Activated naive CD8-positive, alpha-beta T cell treated with anti-CD3 and anti-CD28 coated beads, Interleukin-2, amount 10 ng/mL, durations not matched to agents 7 days and 5 days (primary cell): Measurements from ENCODE around the gene RAET1E. TPM values are rescaled to one million over a fixed set of nuclear protein-coding genes. Genes with fewer than 3 reads are reported as not detected.
"Not testable (repeated sequence)": the region's sequence is repeated elsewhere in the genome, so short reads cannot be mapped to it uniquely, and the experiment has no call there.

Source experiments
- ATAC-seq: fragments of 150-1000 bp; cut with Tn5 transposase; one replicate; pipeline ENCODE4 v1.10.0; 2021; ENCODE audit warnings: low read depth, moderate library complexity
- POLR2A ChIA-PET: fragments of 350-600 bp; sonication (Branson Sonifier 250); formaldehyde crosslinking; loops from one replicate; lab custom pipeline; 2021; ENCODE audit warnings: antibody characterized with exemption; lab: Charles Lee
- DNase-seq: peaks from one replicate; pipeline ENCODE4 v3.0.0; 2021
- H3K27ac Mint-ChIP-seq: one replicate; pipeline ENCODE4 v1.8.0; 2022; ENCODE audit warnings: mild to moderate bottlenecking, mixed read lengths
- H3K27me3 Mint-ChIP-seq: one replicate; pipeline ENCODE4 v1.8.0; 2022; ENCODE audit warnings: mild to moderate bottlenecking, moderate library complexity, mixed read lengths
- H3K36me3 Mint-ChIP-seq: one replicate; pipeline ENCODE4 v1.8.0; 2021; ENCODE audit warnings: mild to moderate bottlenecking, mixed read lengths
- H3K4me1 Mint-ChIP-seq: one replicate; pipeline ENCODE4 v1.8.0; 2021; ENCODE audit warnings: mixed read lengths
- H3K4me3 Mint-ChIP-seq: one replicate; pipeline ENCODE4 v1.8.0; 2022; ENCODE audit warnings: mild to moderate bottlenecking, moderate library complexity, mixed read lengths
- H3K9me3 Mint-ChIP-seq: one replicate; pipeline ENCODE4 v1.8.0; 2021; ENCODE audit warnings: mixed read lengths
- total RNA-seq, 2 experiments: library from RNA; stranded (reverse); gene quantifications; one replicate each; pipeline ENCODE4 v1.2.3, GENCODE V29; 2021

Gene RAET1E
- total RNA-seq, 2 experiments from 2014 or later = not detected

GRCh38 chr6:149910721-149911151 is 12.8 kb upstream of the RAET1E start:
- no peak overlapping the region for H3K4me3 Mint-ChIP-seq
- ATAC-seq (no peak), DNase-seq (no peak)
- POLR2A ChIA-PET = no interaction called here
- no peak overlapping the region for H3K27ac Mint-ChIP-seq
- peaks cover 31% of the 10 kb centered on the region for H3K27me3 Mint-ChIP-seq
- H3K9me3 Mint-ChIP-seq = peaks cover 8% of the 10 kb centered on the region
- H3K36me3 Mint-ChIP-seq = no peaks in the 10 kb centered on the region
- H3K4me1 Mint-ChIP-seq = no peaks in the 10 kb centered on the region

GRCh38 chr6:149909701-149910470 is 12.0 kb upstream of the RAET1E start:
- Mint-ChIP-seq H3K9me3 (peaks cover 8% of the 10 kb centered on the region), H3K36me3 (no peaks in the 10 kb centered on the region), H3K4me3 (no peak overlapping the region), H3K27ac (no peak overlapping the region), H3K27me3 (peaks cover 28% of the 10 kb centered on the region), H3K4me1 (no peaks in the 10 kb centered on the region)
- DNase-seq (no peak), ATAC-seq (no peak)
- POLR2A ChIA-PET = no interaction called here

- DNase-seq, POLR2A ChIA-PET, H3K4me3 Mint-ChIP-seq, H3K27ac Mint-ChIP-seq, H3K36me3 Mint-ChIP-seq, H3K4me1 Mint-ChIP-seq, ATAC-seq, H3K9me3 Mint-ChIP-seq: not testable (repeated sequence)
- peaks cover 21% of the 10 kb centered on the region for H3K27me3 Mint-ChIP-seq
Measured at GRCh38 chr6:149908480-149908879, 10.6 kb upstream of the RAET1E start.

GRCh38 chr6:149907317-149907716 is 9.4 kb upstream of the RAET1E start:
- DNase-seq = no peak
- Mint-ChIP-seq H3K4me3 (no peak overlapping the region), H3K27me3 (peaks cover 17% of the 10 kb centered on the region), H3K9me3 (peaks cover 8% of the 10 kb centered on the region), H3K27ac (no peak overlapping the region), H3K36me3 (no peaks in the 10 kb centered on the region), H3K4me1 (no peaks in the 10 kb centered on the region)
- no peak for ATAC-seq
- POLR2A ChIA-PET = no interaction called here

GRCh38 chr6:149906405-149906804 is 8.5 kb upstream of the RAET1E start:
- Mint-ChIP-seq H3K4me3 (no peak overlapping the region), H3K27ac (no peak overlapping the region), H3K27me3 (peaks cover 18% of the 10 kb centered on the region), H3K36me3 (no peaks in the 10 kb centered on the region), H3K9me3 (peaks cover 8% of the 10 kb centered on the region), H3K4me1 (no peaks in the 10 kb centered on the region)
- DNase-seq = no peak
- POLR2A ChIA-PET = no interaction called here
- ATAC-seq = no peak

GRCh38 chr6:149905911-149906371 is 8.0 kb upstream of the RAET1E start:
- Mint-ChIP-seq H3K4me1 (no peaks in the 10 kb centered on the region), H3K4me3 (no peak overlapping the region), H3K27ac (no peak overlapping the region), H3K9me3 (peaks cover 8% of the 10 kb centered on the region), H3K27me3 (peaks cover 14% of the 10 kb centered on the region), H3K36me3 (no peaks in the 10 kb centered on the region)
- no peak for DNase-seq
- POLR2A ChIA-PET = no interaction called here
- ATAC-seq = no peak

- no peak overlapping the region for H3K27ac Mint-ChIP-seq
- POLR2A ChIA-PET = no interaction called here
- peaks cover 13% of the 10 kb centered on the region for H3K27me3 Mint-ChIP-seq
- no peaks in the 10 kb centered on the region for H3K4me1 Mint-ChIP-seq
- DNase-seq (no peak), ATAC-seq (no peak)
- H3K36me3 Mint-ChIP-seq = no peaks in the 10 kb centered on the region
- H3K9me3 Mint-ChIP-seq = peaks cover 8% of the 10 kb centered on the region
- H3K4me3 Mint-ChIP-seq = no peak overlapping the region
Measured at GRCh38 chr6:149905371-149905910, 7.5 kb upstream of the RAET1E start.

GRCh38 chr6:149904661-149905370 is 6.9 kb upstream of the RAET1E start:
- no peaks in the 10 kb centered on the region for H3K4me1 Mint-ChIP-seq
- H3K27ac Mint-ChIP-seq = no peak overlapping the region
- POLR2A ChIA-PET = no interaction called here
- peaks cover 13% of the 10 kb centered on the region for H3K27me3 Mint-ChIP-seq
- DNase-seq (no peak), ATAC-seq (no peak)
- H3K36me3 Mint-ChIP-seq = no peaks in the 10 kb centered on the region
- peaks cover 8% of the 10 kb centered on the region for H3K9me3 Mint-ChIP-seq
- H3K4me3 Mint-ChIP-seq = no peak overlapping the region

GRCh38 chr6:149903938-149904611 is 6.2 kb upstream of the RAET1E start:
- Mint-ChIP-seq H3K36me3 (no peaks in the 10 kb centered on the region), H3K4me1 (no peaks in the 10 kb centered on the region), H3K9me3 (peaks cover 5% of the 10 kb centered on the region), H3K27ac (no peak overlapping the region), H3K4me3 (no peak overlapping the region), H3K27me3 (peaks cover 13% of the 10 kb centered on the region)
- DNase-seq = no peak
- POLR2A ChIA-PET = no interaction called here
- ATAC-seq = no peak

GRCh38 chr6:149901444-149902140 is 3.7 kb upstream of the RAET1E start:
- POLR2A ChIA-PET = no interaction called here
- H3K36me3 Mint-ChIP-seq = no peaks in the 10 kb centered on the region

GRCh38 chr6:149900620-149901443 is 2.9 kb upstream of the RAET1E start:
- Mint-ChIP-seq H3K27ac (no peak overlapping the region), H3K27me3 (peaks cover 7% of the 10 kb centered on the region), H3K9me3 (no peaks in the 10 kb centered on the region), H3K36me3 (no peaks in the 10 kb centered on the region), H3K4me3 (no peak overlapping the region), H3K4me1 (peaks cover 9% of the 10 kb centered on the region)
- POLR2A ChIA-PET = no interaction called here
- ATAC-seq = no peak
- no peak for DNase-seq

More at GRCh38 chr6:149901444-149902140, 3.7 kb upstream of the RAET1E start:
- Mint-ChIP-seq H3K9me3 (no peaks in the 10 kb centered on the region), H3K27me3 (peaks cover 7% of the 10 kb centered on the region), H3K4me3 (no peak overlapping the region), H3K27ac (no peak overlapping the region), H3K4me1 (peaks cover 1% of the 10 kb centered on the region)
- no peak for ATAC-seq
- DNase-seq = no peak

- ATAC-seq (no peak), DNase-seq (no peak)
- Mint-ChIP-seq H3K9me3 (no peaks in the 10 kb centered on the region), H3K4me3 (no peak overlapping the region), H3K4me1 (peaks cover 12% of the 10 kb centered on the region), H3K36me3 (no peaks in the 10 kb centered on the region), H3K27me3 (peaks cover 7% of the 10 kb centered on the region), H3K27ac (no peak overlapping the region)
- POLR2A ChIA-PET = no interaction called here
Measured at GRCh38 chr6:149899926-149900619, 2.2 kb upstream of the RAET1E start.
